Smooth muscle cell (in vitro differentiated cells): ENCODE measurements around the gene RPL11. TPM values are rescaled to one million over a fixed set of nuclear protein-coding genes. Genes with fewer than 3 reads are reported as not detected.

Source experiments
- DNase-seq: peaks from one replicate; lab custom pipeline; 2025; ENCODE audit not compliant: unreplicated experiment; lab: John Stamatoyannopoulos, UW
- H2AFZ ChIP-seq: fragments of 200-600 bp; sonication (generic); 2 replicates; pipeline ENCODE4 v1.6.0; 2016; ENCODE audit warnings: antibody characterized with exemption, low read depth, mild to moderate bottlenecking
- H3F3A ChIP-seq: fragments of 200-600 bp; sonication (generic); 2 replicates; pipeline ENCODE4 v1.6.0; 2017; ENCODE audit warnings: antibody characterized with exemption, low read depth
- H3K27ac ChIP-seq: fragments of 200-600 bp; sonication (generic); 2 replicates; pipeline ENCODE4 v1.5.1; 2016; ENCODE audit warnings: low read depth, mild to moderate bottlenecking
- H3K27me3 ChIP-seq: fragments of 200-600 bp; sonication (generic); 2 replicates; pipeline ENCODE4 v1.6.1; 2016; ENCODE audit warnings: low read depth, mild to moderate bottlenecking
- H3K36me3 ChIP-seq: fragments of 200-600 bp; sonication (generic); 2 replicates; pipeline ENCODE4 v1.5.1; 2016; ENCODE audit warnings: low read depth
- H3K4me1 ChIP-seq: fragments of 200-600 bp; sonication (generic); 2 replicates; pipeline ENCODE4 v1.5.1; 2016; ENCODE audit warnings: low read depth
- H3K4me2 ChIP-seq: fragments of 200-600 bp; sonication (generic); 2 replicates; pipeline ENCODE4 v1.6.0; 2016; ENCODE audit warnings: mild to moderate bottlenecking
- H3K4me3 ChIP-seq: fragments of 200-600 bp; sonication (generic); 2 replicates; pipeline ENCODE4 v1.5.1; 2016; ENCODE audit warnings: mild to moderate bottlenecking
- H3K79me2 ChIP-seq: fragments of 200-600 bp; sonication (generic); 2 replicates; pipeline ENCODE4 v1.6.0; 2016; ENCODE audit warnings: low read depth, mild to moderate bottlenecking
- H3K9ac ChIP-seq: fragments of 200-600 bp; sonication (generic); 2 replicates; pipeline ENCODE4 v1.6.0; 2016; ENCODE audit warnings: low read depth
- H3K9me3 ChIP-seq: fragments of 200-600 bp; sonication (generic); replicated peaks from 2 replicates; pipeline ENCODE4 v1.5.1; 2016; ENCODE audit warnings: low read depth
- H4K20me1 ChIP-seq: fragments of 200-600 bp; sonication (generic); 2 replicates; pipeline ENCODE4 v1.6.0; 2016; ENCODE audit warnings: low read depth
- WGBS: methylation state at CpG from one replicate; pipeline ENCODE4 v1.1.7; 2016; ENCODE audit warnings: low lambda C conversion rate; 5-methylcytosine and 5-hydroxymethylcytosine counted together
- polyA plus RNA-seq: library from polyadenylated mRNA; unstranded; fragments of >200 nt; fragmentation: Nextera tagmentation; extraction: Ambion mirVana; gene quantifications from 2 replicates; pipeline ENCODE4 v1.2.1, GENCODE V29; 2016
- total RNA-seq: library from RNA; depleted of rRNA; stranded (reverse); fragments of >200 nt; gene quantifications from 2 replicates; pipeline ENCODE4 v1.2.3, GENCODE V29; 2014
- TF ChIP-seq, protein P1 (sequence below): fragments of 200-600 bp; sonication (generic); IDR thresholded peaks from 2 replicates; pipeline ENCODE4 v1.5.1; 2017; ENCODE audit warnings: borderline replicate concordance, mild to moderate bottlenecking, antibody characterized with exemption; ENCODE audit not compliant: insufficient read depth, poor library complexity, severe bottlenecking

The RPL11 gene
- total and polyA plus RNA-seq, 2 experiments from 2014 or later = 528 to 899 TPM

- 97% methylated on average over 2 of the region's 2 CpGs for WGBS
- peaks cover 5% of the 10 kb centered on the region for H3F3A ChIP-seq
- no peak overlapping the region for H2AFZ ChIP-seq
- peak overlapping the region; percentile 78 for H3K4me3 ChIP-seq
- H3K27ac ChIP-seq = peak overlapping the region; percentile 73
- peaks cover 13% of the 10 kb centered on the region for H3K36me3 ChIP-seq
- TF ChIP-seq, protein P1, sequence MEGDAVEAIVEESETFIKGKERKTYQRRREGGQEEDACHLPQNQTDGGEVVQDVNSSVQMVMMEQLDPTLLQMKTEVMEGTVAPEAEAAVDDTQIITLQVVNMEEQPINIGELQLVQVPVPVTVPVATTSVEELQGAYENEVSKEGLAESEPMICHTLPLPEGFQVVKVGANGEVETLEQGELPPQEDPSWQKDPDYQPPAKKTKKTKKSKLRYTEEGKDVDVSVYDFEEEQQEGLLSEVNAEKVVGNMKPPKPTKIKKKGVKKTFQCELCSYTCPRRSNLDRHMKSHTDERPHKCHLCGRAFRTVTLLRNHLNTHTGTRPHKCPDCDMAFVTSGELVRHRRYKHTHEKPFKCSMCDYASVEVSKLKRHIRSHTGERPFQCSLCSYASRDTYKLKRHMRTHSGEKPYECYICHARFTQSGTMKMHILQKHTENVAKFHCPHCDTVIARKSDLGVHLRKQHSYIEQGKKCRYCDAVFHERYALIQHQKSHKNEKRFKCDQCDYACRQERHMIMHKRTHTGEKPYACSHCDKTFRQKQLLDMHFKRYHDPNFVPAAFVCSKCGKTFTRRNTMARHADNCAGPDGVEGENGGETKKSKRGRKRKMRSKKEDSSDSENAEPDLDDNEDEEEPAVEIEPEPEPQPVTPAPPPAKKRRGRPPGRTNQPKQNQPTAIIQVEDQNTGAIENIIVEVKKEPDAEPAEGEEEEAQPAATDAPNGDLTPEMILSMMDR = no peak
- peak overlapping the region; percentile 94 for H3K4me2 ChIP-seq
- no peak for DNase-seq
- H3K9me3 ChIP-seq = no peaks in the 10 kb centered on the region
- no peaks in the 10 kb centered on the region for H3K27me3 ChIP-seq
- peaks cover 70% of the 10 kb centered on the region for H3K79me2 ChIP-seq
- H3K9ac ChIP-seq = peak overlapping the region; percentile 91
- peaks cover 18% of the 10 kb centered on the region for H3K4me1 ChIP-seq
- peaks cover 68% of the 10 kb centered on the region for H4K20me1 ChIP-seq
Measured at GRCh38 chr1:23693599-23693998, 2.0 kb downstream of the RPL11 start.

- peaks cover 5% of the 10 kb centered on the region for H3F3A ChIP-seq
- peaks cover 76% of the 10 kb centered on the region for H4K20me1 ChIP-seq
- 90% methylated on average over 3 of the region's 3 CpGs for WGBS
- peaks cover 18% of the 10 kb centered on the region for H3K4me1 ChIP-seq
- no peak for DNase-seq
- no peak overlapping the region for H3K27ac ChIP-seq
- H3K9ac ChIP-seq = peak overlapping the region; percentile 17
- H3K27me3 ChIP-seq = no peaks in the 10 kb centered on the region
- peaks cover 13% of the 10 kb centered on the region for H3K36me3 ChIP-seq
- no peak overlapping the region for H2AFZ ChIP-seq
- peaks cover 77% of the 10 kb centered on the region for H3K79me2 ChIP-seq
- H3K4me3 ChIP-seq = no peak overlapping the region
- TF ChIP-seq, protein P1 = no peak
- H3K4me2 ChIP-seq = peak overlapping the region; percentile 94
- no peaks in the 10 kb centered on the region for H3K9me3 ChIP-seq
Measured at GRCh38 chr1:23694371-23694770, 2.8 kb downstream of the RPL11 start.

- peaks cover 89% of the 10 kb centered on the region for H4K20me1 ChIP-seq
- peaks cover 13% of the 10 kb centered on the region for H3K36me3 ChIP-seq
- H3K4me2 ChIP-seq = peak overlapping the region; percentile 21
- no peaks in the 10 kb centered on the region for H3K9me3 ChIP-seq
- H3K27ac ChIP-seq = no peak overlapping the region
- peaks cover 87% of the 10 kb centered on the region for H3K79me2 ChIP-seq
- H3K4me3 ChIP-seq = no peak overlapping the region
- DNase-seq = no peak
- peaks cover 18% of the 10 kb centered on the region for H3K4me1 ChIP-seq
- H3K27me3 ChIP-seq = no peaks in the 10 kb centered on the region
- WGBS = 98% methylated on average over 3 of the region's 3 CpGs
- H3K9ac ChIP-seq = no peak overlapping the region
- H2AFZ ChIP-seq = no peak overlapping the region
- peaks cover 5% of the 10 kb centered on the region for H3F3A ChIP-seq
- TF ChIP-seq, protein P1 = no peak
Measured at GRCh38 chr1:23695667-23696066, 4.1 kb downstream of the RPL11 start.

GRCh38 chr1:23696335-23696989 lies 4.9 kb downstream of the RPL11 start:
- Histone ChIP-seq H3K27me3 (no peaks in the 10 kb centered on the region), H3K79me2 (peaks cover 95% of the 10 kb centered on the region), H4K20me1 (peaks cover 97% of the 10 kb centered on the region), H3K36me3 (peaks cover 13% of the 10 kb centered on the region), H3K9me3 (no peaks in the 10 kb centered on the region), H3K27ac (no peak overlapping the region), H3K4me2 (no peak overlapping the region), H2AFZ (no peak overlapping the region), H3K4me3 (no peak overlapping the region), H3K9ac (no peak overlapping the region), H3K4me1 (peaks cover 18% of the 10 kb centered on the region), H3F3A (peaks cover 5% of the 10 kb centered on the region)
- no peak for DNase-seq
- TF ChIP-seq, protein P1 = no peak
- 86% methylated on average over 6 of the region's 6 CpGs for WGBS
